ENCODE measurements around the gene FHIT.

The FHIT gene

DNA sequence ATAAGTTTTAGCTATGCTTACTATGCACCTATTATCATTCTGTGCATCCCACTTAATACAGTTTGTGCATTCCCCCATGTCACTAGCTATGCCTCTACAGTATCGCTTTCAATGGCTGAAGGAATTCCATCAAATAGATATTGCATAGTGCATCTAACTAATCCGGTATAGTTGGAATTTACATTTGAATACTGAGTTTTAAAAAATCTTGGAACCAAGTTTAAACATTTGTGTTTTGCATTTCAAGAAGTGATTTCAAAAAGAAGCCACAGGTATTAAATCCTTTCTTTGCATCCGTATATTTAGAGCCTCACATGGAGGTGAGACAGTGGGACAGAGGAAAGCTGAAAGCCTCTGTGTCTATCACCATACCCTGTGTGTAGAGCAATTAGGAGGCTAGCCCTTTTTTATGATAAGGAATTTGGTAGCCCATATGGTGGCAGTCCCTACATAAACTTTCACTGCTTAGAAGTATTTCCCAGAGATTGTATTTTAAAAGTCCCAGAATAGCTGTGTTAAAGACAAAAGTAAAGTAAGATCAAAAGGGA is 1241.2 kb downstream of the FHIT start:
- TF ChIP-seq CTCF (conservative IDR thresholded peaks at IDR 0.05; ENCODE audit: low read depth, low read length) = no peak
- H3K4me3 ChIP-seq (ENCODE audit: low read depth, low read length) = no peak overlapping the region

GRCh38 chr3:60001369-60001768 is 1249.9 kb downstream of the FHIT start:
- no peak overlapping the region for H3K4me3 ChIP-seq (ENCODE audit: low read depth, low read length)
- DNase-seq (ENCODE audit: low read depth) = no peak
- no peak for TF ChIP-seq CTCF (conservative IDR thresholded peaks at IDR 0.05; ENCODE audit: low read depth, low read length)

More for the DNA sequence above, 1241.2 kb downstream of the FHIT start:
- no peak for DNase-seq (ENCODE audit: low read depth)

GRCh38 chr3:60000311-60001105 is 1250.7 kb downstream of the FHIT start:
- DNase-seq (ENCODE audit: low read depth) = no peak
- H3K4me3 ChIP-seq (ENCODE audit: low read depth, low read length) = no peak overlapping the region
- TF ChIP-seq CTCF (conservative IDR thresholded peaks at IDR 0.05; ENCODE audit: low read depth, low read length) = no peak

GRCh38 chr3:59998058-59998457 is 1253.2 kb downstream of the FHIT start:
- no peak for DNase-seq (ENCODE audit: low read depth)
- no peak for TF ChIP-seq CTCF (conservative IDR thresholded peaks at IDR 0.05; ENCODE audit: low read depth, low read length)
- H3K4me3 ChIP-seq (ENCODE audit: low read depth, low read length) = no peak overlapping the region

- no peak for DNase-seq (ENCODE audit: low read depth)
- no peak overlapping the region for H3K4me3 ChIP-seq (ENCODE audit: low read depth, low read length)
- no peak for TF ChIP-seq CTCF (conservative IDR thresholded peaks at IDR 0.05; ENCODE audit: low read depth, low read length)
These were observed 1253.7 kb downstream of the FHIT start for GRCh38 chr3:59997583-59997982.

DNA sequence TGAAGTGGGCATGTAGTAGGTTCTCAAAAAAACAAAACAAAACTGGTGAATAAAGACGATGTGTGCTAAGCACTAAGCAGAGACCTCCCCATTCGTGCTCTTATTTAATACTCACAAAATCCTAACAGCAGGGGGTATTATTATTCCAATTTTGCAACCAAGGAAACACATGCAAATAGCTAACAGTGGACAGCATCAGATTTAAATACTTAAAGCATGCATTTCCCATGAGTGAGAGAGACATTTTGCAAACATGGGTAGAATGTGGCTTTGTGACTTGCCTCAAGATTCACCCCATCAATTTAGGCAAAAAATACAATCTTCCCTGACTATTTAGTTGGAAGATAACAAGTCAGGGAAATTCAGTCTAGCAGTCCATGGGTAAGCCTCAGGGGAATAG is 1255.2 kb downstream of the FHIT start:
- DNase-seq (ENCODE audit: low read depth) = no peak
- no peak overlapping the region for H3K4me3 ChIP-seq (ENCODE audit: low read depth, low read length)
- TF ChIP-seq CTCF (conservative IDR thresholded peaks at IDR 0.05; ENCODE audit: low read depth, low read length) = no peak

- no peak for DNase-seq (ENCODE audit: low read depth)
- no peak overlapping the region for H3K4me3 ChIP-seq (ENCODE audit: low read depth, low read length)
- TF ChIP-seq CTCF (conservative IDR thresholded peaks at IDR 0.05; ENCODE audit: low read depth, low read length) = no peak
These were observed 1255.7 kb downstream of the FHIT start for GRCh38 chr3:59995563-59995962.
